Dedifferentiated amniotic fluid mesenchymal stem cell (primary cell): ENCODE results near the gene ENTPD5.
A peak's percentile ranks its signal among the peaks of the same experiment; 100 is the strongest.

ENCODE experiments used
- DNase-seq: peaks from one replicate; pipeline ENCODE4 v3.0.0-alpha.2; 2016; ENCODE audit errors: extremely low spot score

The ENTPD5 gene

GRCh38 chr14:74018586-74019407 lies at the start of gene ENTPD5, which contains the start of gene BBOF1:
Gene ENTPD5, minus strand, starts transcription at chr14:74019288. Its CDS starts 31,186 bp downstream, at chr14:73988102.
Gene BBOF1, plus strand, starts transcription at chr14:74019349. Its CDS starts 130 bp downstream, at chr14:74019479.
- peak; percentile 69 for DNase-seq

GRCh38 chr14:74065746-74066575 lies 46.9 kb upstream of the ENTPD5 start:
- no peak for DNase-seq

- no peak for DNase-seq
Measured at GRCh38 chr14:74064883-74065282, 45.8 kb upstream of the ENTPD5 start.

- no peak for DNase-seq
Measured at GRCh38 chr14:74064426-74064825, 45.3 kb upstream of the ENTPD5 start.

- DNase-seq, result no peak
Measured at GRCh38 chr14:74062809-74063150, 43.7 kb upstream of the ENTPD5 start.

GRCh38 chr14:74049876-74050495 lies 30.9 kb upstream of the ENTPD5 start:
- DNase-seq, result no peak

- no peak for DNase-seq
Measured at GRCh38 chr14:74048281-74048680, 29.2 kb upstream of the ENTPD5 start.

GRCh38 chr14:74045522-74045921 lies 26.4 kb upstream of the ENTPD5 start:
- DNase-seq, result no peak

GRCh38 chr14:74042296-74042695 lies 23.2 kb upstream of the ENTPD5 start:
- no peak for DNase-seq

- peak; percentile 72 for DNase-seq
Measured at GRCh38 chr14:74038020-74038859, 19.2 kb upstream of the ENTPD5 start.

- DNase-seq, result no peak
Measured at GRCh38 chr14:74035556-74035955, 16.5 kb upstream of the ENTPD5 start.

GRCh38 chr14:74034572-74034971 lies 15.5 kb upstream of the ENTPD5 start:
- DNase-seq, result no peak

GRCh38 chr14:74029136-74029535 lies 10.0 kb upstream of the ENTPD5 start:
- no peak for DNase-seq

GRCh38 chr14:74022346-74022745 lies 3.3 kb upstream of the ENTPD5 start:
- no peak for DNase-seq

- peak; percentile 31 for DNase-seq
Measured at GRCh38 chr14:74019408-74020137, 485 bp upstream of the ENTPD5 start.

GRCh38 chr14:74018174-74018585 lies 908 bp downstream of the ENTPD5 start:
- DNase-seq, result peak; percentile 45

GRCh38 chr14:74015963-74016362 lies 3.1 kb downstream of the ENTPD5 start:
- no peak for DNase-seq

GRCh38 chr14:74015176-74015575 lies 3.9 kb downstream of the ENTPD5 start:
- DNase-seq, result no peak

- no peak for DNase-seq
Measured at GRCh38 chr14:74014299-74014698, 4.8 kb downstream of the ENTPD5 start.

GRCh38 chr14:74008843-74009499 lies 10.1 kb downstream of the ENTPD5 start:
- DNase-seq, result no peak
